CD14-positive monocyte (primary cell): ENCODE measurements around the gene SIGMAR1. TPM values are rescaled to one million over a fixed set of nuclear protein-coding genes. Genes with fewer than 3 reads are reported as not detected.

ENCODE experiments used
- DNase-seq, 3 donors: peaks; one replicate each; pipeline ENCODE4 v3.0.0-alpha.2; 2011 to 2022
- H2AFZ ChIP-seq: 2 replicates; pipeline ENCODE4 v1.6.0; 2012; ENCODE audit warnings: mild to moderate bottlenecking, low read depth, low read length, inconsistent platforms; ENCODE audit not compliant: insufficient read depth, poor library complexity, severe bottlenecking
- H3K27ac ChIP-seq, 2 donors: 1 replicate in 1 of 2; 2 replicates in 1 of 2; pipeline ENCODE4 v1.5.1; 2012 to 2013; ENCODE audit warnings: low read length in 2 of 2, control low read depth in 1 of 2, inconsistent platforms in 1 of 2, low read depth in 1 of 2, mild to moderate bottlenecking in 1 of 2
- H3K27me3 ChIP-seq, 2 donors: one replicate each; pipeline versions ENCODE4 v1.6.0 to v1.6.1; 2011 to 2013; ENCODE audit warnings: low read length in 2 of 2; ENCODE audit not compliant: control insufficient read depth in 2 of 2, insufficient read depth in 2 of 2
- H3K36me3 ChIP-seq, 2 donors: replicated peaks in 1 of 2; 1 replicate in 1 of 2; 2 replicates in 1 of 2; pipeline versions ENCODE4 v1.5.1 to v1.6.1; 2012 to 2013; ENCODE audit warnings: low read length in 2 of 2, control low read depth in 1 of 2, inconsistent platforms in 1 of 2, mild to moderate bottlenecking in 1 of 2; ENCODE audit not compliant: insufficient read depth in 2 of 2, control insufficient read depth in 1 of 2
- H3K4me1 ChIP-seq, 2 donors: 1 replicate in 1 of 2; 2 replicates in 1 of 2; pipeline versions ENCODE4 v1.5.1 to v1.6.1; 2012 to 2013; ENCODE audit warnings: low read length in 2 of 2, control low read depth in 1 of 2, inconsistent platforms in 1 of 2, mild to moderate bottlenecking in 1 of 2, moderate library complexity in 1 of 2; ENCODE audit not compliant: insufficient read depth in 2 of 2, control insufficient read depth in 1 of 2
- H3K4me2 ChIP-seq: replicated peaks from 2 replicates; pipeline ENCODE3; 2012; ENCODE audit warnings: low read length, moderate library complexity, mild to moderate bottlenecking; ENCODE audit not compliant: poor library complexity, severe bottlenecking; ENCODE audit errors: extremely low read depth
- H3K4me3 ChIP-seq, 3 experiments: fragments of 200-600 bp in 1 of 3; sonication (generic) in 1 of 3; replicated peaks in 1 of 3; 1 replicate in 2 of 3; 2 replicates in 1 of 3; pipeline ENCODE4 v1.5.1; 2011 to 2013; ENCODE audit warnings: low read length in 3 of 3, mild to moderate bottlenecking in 3 of 3, control low read depth in 2 of 3, low read depth in 2 of 3, inconsistent platforms in 1 of 3, moderate library complexity in 1 of 3
- H3K79me2 ChIP-seq: 2 replicates; pipeline ENCODE4 v1.6.0; 2012; ENCODE audit warnings: mild to moderate bottlenecking, control low read depth, inconsistent platforms, low read length, moderate library complexity; ENCODE audit not compliant: insufficient read depth
- H3K9ac ChIP-seq: 2 replicates; pipeline ENCODE4 v1.6.0; 2017; ENCODE audit warnings: low read length, mild to moderate bottlenecking; ENCODE audit not compliant: insufficient read depth, poor library complexity, severe bottlenecking
- H3K9me3 ChIP-seq, 2 donors: replicated peaks in 1 of 2; 1 replicate in 1 of 2; 2 replicates in 1 of 2; pipeline versions ENCODE4 v1.5.1 to v1.6.1; 2012 to 2013; ENCODE audit warnings: low read length in 2 of 2, control low read depth in 1 of 2; ENCODE audit not compliant: control insufficient read depth in 1 of 2, insufficient read depth in 1 of 2
- H4K20me1 ChIP-seq: 2 replicates; pipeline ENCODE4 v1.6.0; 2012; ENCODE audit warnings: mild to moderate bottlenecking, low read length, control low read depth, moderate library complexity; ENCODE audit not compliant: insufficient read depth
- H3K27ac Mint-ChIP-seq, 7 donors: one replicate each; pipeline ENCODE4 v1.8.0; 2020; ENCODE audit warnings: mild to moderate bottlenecking in 7 of 7, mixed read lengths in 7 of 7, moderate library complexity in 6 of 7, inconsistent platforms in 2 of 7
- H3K27me3 Mint-ChIP-seq, 3 donors: one replicate each; pipeline ENCODE4 v1.8.0; 2021 to 2022; ENCODE audit warnings: low read depth in 3 of 3, mild to moderate bottlenecking in 3 of 3, mixed read lengths in 3 of 3, moderate library complexity in 3 of 3, inconsistent platforms in 1 of 3
- H3K36me3 Mint-ChIP-seq, 2 donors: one replicate each; pipeline ENCODE4 v1.8.0; 2020; ENCODE audit warnings: mixed read lengths in 2 of 2, inconsistent platforms in 1 of 2, mild to moderate bottlenecking in 1 of 2
- H3K4me1 Mint-ChIP-seq: one replicate; pipeline ENCODE4 v1.8.0; 2020; ENCODE audit warnings: mild to moderate bottlenecking, mixed read lengths
- H3K4me3 Mint-ChIP-seq, 2 donors: one replicate each; pipeline ENCODE4 v1.8.0; 2020; ENCODE audit warnings: mild to moderate bottlenecking in 2 of 2, mixed read lengths in 2 of 2, moderate library complexity in 1 of 2
- H3K9me3 Mint-ChIP-seq, 7 donors: one replicate each; pipeline ENCODE4 v1.8.0; 2020 to 2022; ENCODE audit warnings: mixed read lengths in 7 of 7, mild to moderate bottlenecking in 6 of 7, moderate library complexity in 6 of 7, inconsistent platforms in 2 of 7
- WGBS: methylation state at CpG from one replicate; pipeline ENCODE4 v1.1.5; 2013; ENCODE audit warnings: missing lambda C conversion rate; ENCODE audit not compliant: insufficient coverage; 5-methylcytosine and 5-hydroxymethylcytosine counted together
- intact Hi-C, 2 donors: fragments of 100-400 bp; cut with micrococcal nuclease; formaldehyde crosslinking; loops; one replicate each; pipeline versions ENCODE4 v1.15.0 to v1.15.1; 2023
- polyA plus RNA-seq, 3 donors: library from polyadenylated mRNA; depleted of rRNA in 1 of 3; unstranded in 2 of 3; stranded (reverse) in 1 of 3; fragments of 300-500 nt in 2 of 3; fragments of >200 nt in 1 of 3; fragmentation: Illumina TruSeq in 2 of 3; gene quantifications; 1 replicate in 2 of 3; 2 replicates in 1 of 3; pipeline ENCODE4 v1.2.3, GENCODE V29; 2012 to 2021
- TF ChIP-seq, protein P1 (sequence below): fragments of 200-600 bp; IDR thresholded peaks from one replicate; pipeline ENCODE4 v1.8.0; 2022; ENCODE audit warnings: antibody characterized with exemption, mild to moderate bottlenecking

Gene SIGMAR1
- polyA plus RNA-seq, 3 donors, result 26.6 to 59.6 (median 49.5) TPM

DNA sequence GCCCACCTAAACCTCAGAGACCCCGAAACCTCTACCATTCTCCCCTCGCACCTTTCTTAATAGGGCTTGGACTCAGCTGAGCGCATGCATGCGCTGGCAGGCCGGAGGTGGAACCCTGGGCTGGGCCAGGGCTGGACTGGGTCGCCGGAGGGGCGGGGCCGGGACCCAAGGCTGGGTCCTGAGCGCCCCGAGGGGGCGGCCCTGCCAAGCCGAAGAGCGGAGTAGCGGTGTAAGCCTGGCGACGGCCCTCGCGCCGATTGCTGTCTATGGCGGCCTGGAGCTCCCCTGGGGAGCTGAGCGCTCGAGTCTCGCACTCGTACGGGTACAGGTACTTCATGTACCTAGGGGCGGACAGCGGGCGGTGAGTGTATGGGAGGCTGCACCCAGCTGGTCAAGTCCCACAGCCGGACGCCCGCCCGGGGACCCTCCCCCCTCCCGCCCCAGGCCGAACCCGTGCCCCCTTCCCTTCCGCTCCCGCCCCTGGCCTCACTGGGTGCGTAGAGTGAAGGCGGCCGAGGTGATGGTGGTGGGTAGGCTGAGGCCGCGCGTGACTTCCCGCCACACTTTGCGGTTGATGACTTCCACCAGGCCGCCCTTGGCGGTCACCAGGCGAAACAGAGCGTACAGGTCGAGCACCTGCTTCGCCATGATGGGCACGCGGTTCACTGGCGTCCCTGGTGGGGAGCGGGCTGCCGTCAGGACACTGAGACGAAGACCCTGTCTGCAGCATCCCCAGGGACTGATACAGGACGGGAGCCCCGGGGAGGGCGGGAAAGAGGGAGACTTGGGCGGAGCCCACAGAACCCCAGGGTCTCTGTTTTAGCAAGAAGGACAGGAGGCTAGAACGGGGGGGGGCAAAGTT is 14.0 kb downstream of the SIGMAR1 start:
- 5% methylated on average over 49 of the region's 63 CpGs for WGBS
- intact Hi-C loops, result no loop called here
- H3K36me3 Mint-ChIP-seq, result peaks cover 2 to 20% of the 10 kb centered on the region in 2 donors
- Histone ChIP-seq H2AFZ (no peak overlapping the region), H3K9me3 (peaks cover 0 to 42% of the 10 kb centered on the region in 2 donors), H3K79me2 (peaks cover 10% of the 10 kb centered on the region), H3K9ac (no peak overlapping the region), H4K20me1 (no peaks in the 10 kb centered on the region), H3K4me1 (peaks cover 14 to 23% of the 10 kb centered on the region in 2 donors), H3K36me3 (peaks cover 0 to 2% of the 10 kb centered on the region in 2 donors), H3K27ac (no peak overlapping the region), H3K4me3 (no peak overlapping the region), H3K4me2 (no peak overlapping the region), H3K27me3 (peaks cover 65 to 72% of the 10 kb centered on the region in 2 donors)
- TF ChIP-seq, protein P1, sequence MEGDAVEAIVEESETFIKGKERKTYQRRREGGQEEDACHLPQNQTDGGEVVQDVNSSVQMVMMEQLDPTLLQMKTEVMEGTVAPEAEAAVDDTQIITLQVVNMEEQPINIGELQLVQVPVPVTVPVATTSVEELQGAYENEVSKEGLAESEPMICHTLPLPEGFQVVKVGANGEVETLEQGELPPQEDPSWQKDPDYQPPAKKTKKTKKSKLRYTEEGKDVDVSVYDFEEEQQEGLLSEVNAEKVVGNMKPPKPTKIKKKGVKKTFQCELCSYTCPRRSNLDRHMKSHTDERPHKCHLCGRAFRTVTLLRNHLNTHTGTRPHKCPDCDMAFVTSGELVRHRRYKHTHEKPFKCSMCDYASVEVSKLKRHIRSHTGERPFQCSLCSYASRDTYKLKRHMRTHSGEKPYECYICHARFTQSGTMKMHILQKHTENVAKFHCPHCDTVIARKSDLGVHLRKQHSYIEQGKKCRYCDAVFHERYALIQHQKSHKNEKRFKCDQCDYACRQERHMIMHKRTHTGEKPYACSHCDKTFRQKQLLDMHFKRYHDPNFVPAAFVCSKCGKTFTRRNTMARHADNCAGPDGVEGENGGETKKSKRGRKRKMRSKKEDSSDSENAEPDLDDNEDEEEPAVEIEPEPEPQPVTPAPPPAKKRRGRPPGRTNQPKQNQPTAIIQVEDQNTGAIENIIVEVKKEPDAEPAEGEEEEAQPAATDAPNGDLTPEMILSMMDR, result no peak
- peaks cover 29% of the 10 kb centered on the region for H3K4me1 Mint-ChIP-seq
- H3K9me3 Mint-ChIP-seq, result peaks cover 3 to 40% (median 20%) of the 10 kb centered on the region in 7 donors
- no peak overlapping the region for H3K27ac Mint-ChIP-seq
- peak overlapping the region; percentile 24 to 89 for H3K4me3 Mint-ChIP-seq
- peaks cover 76 to 77% (median 77%) of the 10 kb centered on the region in 3 donors for H3K27me3 Mint-ChIP-seq
- DNase-seq, result peak in 1 of 3 donors; percentile 17

DNA sequence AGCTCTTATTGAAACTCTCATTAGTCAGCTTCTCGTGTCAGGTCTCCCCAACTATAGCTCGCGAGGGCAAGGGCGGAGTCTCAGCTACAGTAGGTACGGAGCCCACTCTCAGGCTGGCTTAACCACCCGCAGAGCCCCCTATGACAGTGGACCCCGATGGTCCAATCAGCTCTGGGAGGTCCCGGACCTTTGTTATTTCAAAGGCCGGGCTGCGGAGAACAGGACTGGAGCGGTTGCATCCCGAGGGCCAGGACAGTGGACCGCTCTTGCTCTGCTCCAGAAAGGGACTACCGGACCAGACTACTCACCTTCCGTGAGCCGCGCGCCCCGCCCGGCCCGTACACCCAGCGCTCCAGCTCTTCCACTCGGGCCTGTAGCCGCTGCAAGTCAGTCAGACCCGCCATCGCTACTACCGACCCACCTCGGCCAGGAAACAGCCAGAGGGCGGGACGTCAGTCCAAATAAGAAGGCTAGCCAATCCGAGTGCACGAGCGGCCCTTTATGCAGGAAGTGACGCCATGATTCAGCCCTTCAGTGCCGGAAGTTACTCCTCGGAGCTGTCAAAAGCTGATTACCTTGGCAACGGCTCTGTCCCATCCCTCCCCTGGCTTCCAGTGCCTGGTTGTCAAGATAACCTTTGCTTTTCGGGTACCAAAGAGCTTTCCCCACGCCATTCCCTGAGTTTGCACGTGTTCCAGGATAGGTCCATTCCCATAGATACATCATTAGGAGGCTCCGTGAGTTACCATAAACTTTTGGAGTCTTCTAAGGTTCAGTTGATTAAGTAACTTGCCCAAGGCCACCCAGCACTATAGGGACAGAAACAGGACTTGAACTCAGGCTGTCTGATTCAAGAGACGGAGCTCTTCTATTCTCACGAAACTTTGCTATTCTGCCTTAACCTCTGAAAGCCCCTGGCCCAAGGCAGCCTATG is 17.3 kb downstream of the SIGMAR1 start, which contains the start of gene DCTN3:
Gene DCTN3 (minus strand): TSS at position 435 of the 934 bp plus-strand sequence. CDS start 31 bp downstream, at position 404.
- Mint-ChIP-seq H3K36me3 (peaks cover 34 to 44% of the 10 kb centered on the region in 2 donors), H3K27ac (peak within 1 kb of the TSS; percentile 84 to 93 (median 88)), H3K4me1 (peaks cover 23% of the 10 kb centered on the region), H3K4me3 (peak within 1 kb of the TSS; percentile 89 to 97), H3K9me3 (peaks cover 3 to 29% (median 20%) of the 10 kb centered on the region in 7 donors), H3K27me3 (peaks cover 44% of the 10 kb centered on the region in 3 donors)
- DNase-seq, result peak; percentile 92 to 98 (median 94)
- peak within 1 kb of the TSS; percentile 32 to 78 for H3K27ac ChIP-seq
- peaks cover 0 to 30% of the 10 kb centered on the region in 2 donors for H3K9me3 ChIP-seq
- under 1% methylated on average over 40 of the region's 43 CpGs for WGBS
- no peaks in the 10 kb centered on the region for H4K20me1 ChIP-seq
- TF ChIP-seq, protein P1, result no peak
- peaks cover 10% of the 10 kb centered on the region for H3K79me2 ChIP-seq
- peak within 1 kb of the TSS; percentile 80 for H3K9ac ChIP-seq
- peaks cover 28 to 35% of the 10 kb centered on the region in 2 donors for H3K36me3 ChIP-seq
- peak within 1 kb of the TSS; percentile 93 for H3K4me2 ChIP-seq
- H3K4me3 ChIP-seq, result peak within 1 kb of the TSS; percentile 68 to 88 (median 86)
- peaks cover 32 to 39% of the 10 kb centered on the region in 2 donors for H3K27me3 ChIP-seq
- peak within 1 kb of the TSS; percentile 96 for H2AFZ ChIP-seq
- H3K4me1 ChIP-seq, result peaks cover 14 to 20% of the 10 kb centered on the region in 2 donors
- intact Hi-C loops, result no loop called here
